GM19099 (cell line): ENCODE data around the gene SOWAHA.

Experiments
- POLR2A ChIP-seq: IDR thresholded peaks from 3 replicates; pipeline ENCODE4 v1.6.1; 2011; ENCODE audit warnings: low read depth; ENCODE audit not compliant: insufficient read length; ENCODE audit errors: extremely low read depth

The SOWAHA gene

DNA sequence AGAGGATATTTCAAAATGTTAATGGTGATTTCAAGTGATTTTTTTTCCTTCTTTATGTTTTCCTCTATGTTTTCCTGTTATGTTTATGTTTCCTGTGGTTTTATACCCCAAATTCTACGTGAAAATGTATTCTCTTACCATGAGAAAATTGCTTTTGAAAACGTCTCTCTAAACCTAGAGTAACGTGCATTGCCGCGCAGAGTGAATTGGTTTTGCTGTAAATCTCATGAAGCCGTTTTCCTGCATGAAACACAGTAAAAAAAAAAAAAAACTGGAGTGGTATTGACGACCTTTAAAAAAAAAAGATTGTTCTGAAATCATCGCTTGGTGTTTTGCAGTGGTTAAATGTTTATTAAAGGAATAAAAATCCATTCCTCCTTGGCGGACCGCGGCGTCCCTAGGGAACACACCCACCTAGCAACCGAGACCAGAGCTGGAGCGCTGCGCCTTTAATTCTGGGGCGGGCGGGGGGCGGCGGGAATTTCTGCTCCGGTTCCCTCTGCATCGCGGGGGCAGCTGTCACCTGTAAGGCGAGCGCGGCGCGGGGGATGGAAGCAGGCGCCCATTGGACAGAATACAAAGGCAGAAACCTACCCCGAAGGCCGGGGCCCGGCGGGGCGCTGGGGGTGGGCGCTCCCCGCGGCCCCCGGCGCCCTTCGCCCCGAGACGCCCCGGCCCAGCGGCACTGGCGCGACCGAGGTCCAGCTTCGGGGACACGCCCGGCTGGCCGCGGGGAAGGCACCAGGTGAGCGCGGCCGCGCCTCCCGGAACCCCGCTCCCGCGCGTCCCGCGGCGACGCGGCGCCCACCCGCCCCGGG is at the start of gene SOWAHA:
TSS of gene SOWAHA (plus strand) at position 522 of the 818 bp plus-strand sequence. CDS start 320 bp downstream, outside the sequence.
- TF ChIP-seq POLR2A = no peak

GRCh38 chr5:132764051-132764450 is 49.1 kb upstream of the SOWAHA start:
- no peak for TF ChIP-seq POLR2A

- TF ChIP-seq POLR2A = no peak
Observed at GRCh38 chr5:132764671-132765238, 48.3 kb upstream of the SOWAHA start.

DNA sequence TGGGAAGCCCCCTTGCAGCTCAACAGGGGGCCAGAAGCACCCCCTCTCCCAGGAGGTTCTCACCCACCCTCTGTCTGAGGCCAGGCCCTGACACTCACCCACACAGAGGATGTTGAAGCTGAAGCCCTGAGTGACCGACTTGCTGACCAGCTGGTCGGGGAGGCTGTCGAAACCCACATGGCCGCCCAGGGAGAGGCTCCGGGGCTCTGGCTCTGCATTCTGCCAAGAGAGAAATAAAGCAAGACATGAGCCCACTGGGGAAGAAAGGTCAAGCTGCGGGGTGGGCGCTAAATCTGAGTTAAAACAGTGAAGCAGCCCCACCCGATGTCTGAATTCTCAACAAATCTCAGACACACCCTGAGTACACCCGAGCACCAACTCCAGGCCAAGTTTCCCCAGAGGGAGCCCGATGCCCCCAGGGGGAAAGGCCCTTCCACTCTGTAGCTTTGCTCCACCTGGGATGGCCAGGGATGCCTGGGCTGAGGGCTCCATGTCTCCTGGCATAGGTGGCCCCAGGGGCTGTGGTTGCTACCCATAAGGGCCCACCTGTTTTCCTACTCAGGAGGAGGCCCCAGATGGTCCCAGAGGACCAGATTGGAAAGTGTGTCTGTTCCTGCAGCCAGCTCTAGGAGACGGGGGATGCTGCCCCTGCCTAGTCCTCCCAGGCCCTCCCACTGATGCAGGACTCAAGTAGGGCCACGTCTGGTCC is 47.6 kb upstream of the SOWAHA start:
- no peak for TF ChIP-seq POLR2A

DNA sequence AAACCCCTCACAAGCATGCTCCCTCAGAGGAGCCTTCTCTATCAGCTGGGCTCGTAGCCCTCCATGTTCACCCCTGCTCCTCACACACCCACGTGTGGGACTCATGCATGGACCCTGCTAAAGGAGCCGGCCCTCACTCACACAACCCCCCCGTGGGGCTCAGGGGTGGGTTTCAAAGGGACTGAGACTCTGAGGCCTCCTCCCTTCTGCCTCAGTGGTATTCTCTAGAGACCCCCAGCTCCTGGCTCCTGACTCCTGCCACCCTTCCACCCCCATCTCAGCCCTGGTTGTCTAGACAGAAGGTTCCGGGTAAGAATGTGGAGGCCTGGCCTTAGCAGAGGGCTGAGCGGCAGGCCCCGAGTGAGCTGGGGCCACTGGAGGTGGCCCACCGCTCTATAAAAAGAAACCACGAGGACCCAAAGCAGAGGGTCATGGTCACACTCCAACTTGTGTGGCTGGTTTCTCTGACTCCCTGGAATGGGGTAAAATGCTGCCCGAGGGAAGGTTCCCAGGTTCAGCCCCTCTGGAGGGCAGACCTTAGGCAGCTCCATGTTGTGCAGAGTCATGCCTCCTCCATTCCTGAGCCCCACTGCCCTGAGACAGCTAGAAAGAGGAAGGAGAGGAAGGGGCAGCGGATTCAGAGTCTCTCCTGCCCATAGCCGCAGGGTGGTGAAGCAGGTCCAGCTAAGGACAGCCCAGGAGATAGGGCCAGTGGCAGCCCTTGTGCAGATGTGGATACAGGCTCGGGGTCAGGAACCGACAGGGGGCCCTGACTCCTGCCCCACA is 46.9 kb upstream of the SOWAHA start:
- no peak for TF ChIP-seq POLR2A

- no peak for TF ChIP-seq POLR2A
Observed at GRCh38 chr5:132766806-132767055, 46.4 kb upstream of the SOWAHA start.

DNA sequence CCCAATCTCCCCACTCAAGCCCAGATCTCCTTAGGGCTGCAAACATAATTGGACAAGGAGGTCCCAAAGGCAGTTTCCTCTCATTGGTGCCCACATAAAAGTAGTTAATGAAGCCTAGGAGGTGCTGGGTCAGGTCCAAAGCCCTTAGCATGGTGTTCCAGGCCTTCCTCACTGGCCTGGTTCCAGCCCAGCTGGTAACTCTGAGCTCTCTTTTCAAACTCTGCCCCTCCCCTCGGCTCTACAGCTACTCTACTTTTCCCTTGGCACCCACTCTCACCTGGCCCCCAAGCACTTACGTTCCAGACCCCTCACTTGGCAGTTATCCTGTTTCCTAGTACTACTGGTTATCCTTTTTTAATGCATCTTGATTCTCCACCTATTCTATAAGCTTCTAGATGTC is 46.0 kb upstream of the SOWAHA start:
- TF ChIP-seq POLR2A = no peak

GRCh38 chr5:132768485-132768868 is 44.6 kb upstream of the SOWAHA start:
- no peak for TF ChIP-seq POLR2A

DNA sequence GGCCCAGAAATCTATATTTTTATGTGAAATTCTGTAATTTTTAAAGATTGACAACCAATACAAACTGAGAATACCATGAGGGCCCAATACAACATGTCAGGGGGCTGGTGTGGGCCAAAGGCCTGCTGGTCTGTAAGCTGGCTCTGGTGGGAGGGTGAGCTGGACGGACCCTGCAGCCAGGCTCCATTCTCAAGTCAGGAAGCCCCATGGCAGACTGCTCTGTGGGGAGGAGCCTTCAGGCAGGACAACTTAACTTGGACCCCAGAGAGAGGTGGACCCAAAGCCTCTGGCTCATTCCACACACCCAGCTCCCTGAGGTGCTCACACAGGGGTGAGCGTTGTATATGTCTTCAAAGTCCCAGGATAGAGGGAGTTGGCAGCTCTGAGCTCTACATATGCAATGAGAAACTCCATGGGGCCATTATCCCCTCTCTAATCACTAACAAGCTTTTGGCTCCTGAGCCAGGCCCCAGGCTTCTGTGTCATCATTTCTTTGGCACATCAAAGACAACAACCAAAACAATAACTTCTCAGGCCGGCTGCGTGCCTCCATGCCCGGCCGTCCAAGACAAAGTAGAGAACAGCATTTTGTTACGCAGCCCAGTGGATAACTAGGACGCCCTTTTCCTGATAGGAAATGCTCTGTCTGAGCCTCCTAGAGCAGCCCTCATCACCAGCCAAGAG is 42.5 kb upstream of the SOWAHA start:
- no peak for TF ChIP-seq POLR2A

- TF ChIP-seq POLR2A = no peak
Observed at GRCh38 chr5:132771503-132771998, 41.6 kb upstream of the SOWAHA start.

- no peak for TF ChIP-seq POLR2A
Observed at GRCh38 chr5:132772291-132773070, 40.6 kb upstream of the SOWAHA start.

- TF ChIP-seq POLR2A = no peak
Observed at GRCh38 chr5:132773114-132773513, 40.0 kb upstream of the SOWAHA start.

GRCh38 chr5:132773601-132774355 is 39.3 kb upstream of the SOWAHA start:
- TF ChIP-seq POLR2A = no peak
